K562 (cell line): ENCODE measurements around the gene FA2H. TPM values are rescaled to one million over a fixed set of nuclear protein-coding genes. Genes with fewer than 3 reads are reported as not detected.
A peak's percentile ranks its signal among the peaks of the same experiment; 100 is the strongest.

Experiments
- ATF1 ChIP-seq, 2 experiments: fragments of 450-650 bp in 1 of 2; IDR thresholded peaks; 2 replicates each; pipeline ENCODE4 v1.6.1; 2016; ENCODE audit warnings: missing compliant biosample characterization in 1 of 2, missing genetic modification characterization in 1 of 2
- CBFA2T2 ChIP-seq: fragments of 450-650 bp; conservative IDR thresholded peaks from 2 replicates; pipeline ENCODE4 v1.6.1; 2017; ENCODE audit warnings: mild to moderate bottlenecking
- CBX1 ChIP-seq: sonication (generic); IDR thresholded peaks from 2 replicates; pipeline ENCODE4 v1.6.1; 2016; ENCODE audit warnings: antibody characterized with exemption, low read depth, mild to moderate bottlenecking
- CHD1 ChIP-seq: fragments of 200-600 bp; sonication (generic); IDR thresholded peaks from one replicate; pipeline ENCODE4 v1.6.1; 2012; ENCODE audit warnings: mild to moderate bottlenecking, moderate library complexity, low read length, inconsistent platforms
- HMG20A ChIP-seq: fragments of 450-650 bp; formaldehyde crosslinking; conservative IDR thresholded peaks from 2 replicates; pipeline ENCODE4 v1.4.0; 2020; ENCODE audit warnings: mild to moderate bottlenecking, mixed read lengths
- HMGN3 ChIP-seq: IDR thresholded peaks from 2 replicates; pipeline ENCODE4 v1.6.1; 2011; ENCODE audit warnings: borderline replicate concordance, low read depth, mild to moderate bottlenecking, mixed read lengths, low read length; ENCODE audit not compliant: insufficient read length; ENCODE audit errors: extremely low read depth
- KAT7 ChIP-seq: sonication (generic); formaldehyde crosslinking; IDR thresholded peaks from 2 replicates; pipeline ENCODE4 v1.8.0; 2022; ENCODE audit warnings: missing genetic modification reagents, mild to moderate bottlenecking, borderline replicate concordance
- MAFF ChIP-seq: IDR thresholded peaks from 2 replicates; pipeline ENCODE4 v1.6.1; 2012; ENCODE audit warnings: low read length, improper control_type of control experiment
- MCM7 ChIP-seq, 2 experiments: fragments of 450-650 bp; IDR thresholded peaks; 2 replicates each; pipeline ENCODE4 v1.6.1; 2016 to 2018
- MECOM ChIP-seq: fragments of 250-450 bp; sonication (Bioruptor Pico); IDR thresholded peaks from 2 replicates; pipeline ENCODE4 v1.8.0; 2022; ENCODE audit warnings: inconsistent platforms
- MEIS2 ChIP-seq: fragments of 450-650 bp; IDR thresholded peaks from 2 replicates; pipeline ENCODE4 v1.6.1; 2014; ENCODE audit warnings: mild to moderate bottlenecking; ENCODE audit not compliant: partially characterized antibody
- MIER1 ChIP-seq: fragments of 450-650 bp; IDR thresholded peaks from 2 replicates; pipeline ENCODE4 v1.6.1; 2016; ENCODE audit warnings: antibody characterized with exemption, mild to moderate bottlenecking, low read depth
- NCOA6 ChIP-seq: fragments of 450-650 bp; IDR thresholded peaks from 2 replicates; pipeline ENCODE4 v1.6.1; 2017; ENCODE audit warnings: mild to moderate bottlenecking
- SAFB ChIP-seq: fragments of 200-400 bp; formaldehyde crosslinking; IDR thresholded peaks from 2 replicates; pipeline ENCODE4 v1.6.1; 2017; ENCODE audit warnings: low read depth, low read length, borderline replicate concordance
- SMARCC2 ChIP-seq: fragments of 450-650 bp; IDR thresholded peaks from 2 replicates; pipeline ENCODE4 v1.6.1; 2017; ENCODE audit warnings: antibody characterized with exemption, moderate library complexity, mild to moderate bottlenecking, low read depth
- TOE1 ChIP-seq, 2 experiments: fragments of 450-650 bp in 1 of 2; sonication (generic) in 1 of 2; formaldehyde crosslinking in 1 of 2; IDR thresholded peaks; 2 replicates each; pipeline versions ENCODE4 v1.7.1 to v1.8.0; 2016 to 2022; ENCODE audit warnings: borderline replicate concordance in 2 of 2, mild to moderate bottlenecking in 2 of 2, antibody characterized with exemption in 1 of 2, inconsistent platforms in 1 of 2, low read depth in 1 of 2, missing genetic modification reagents in 1 of 2, moderate library complexity in 1 of 2
- ZNF274 ChIP-seq: IDR thresholded peaks from 2 replicates; pipeline ENCODE4 v1.6.1; 2011; ENCODE audit warnings: low read depth, mild to moderate bottlenecking, low read length, moderate library complexity, borderline replicate concordance
- ZNF311 ChIP-seq: fragments of 250-450 bp; sonication (Bioruptor Pico); IDR thresholded peaks from 2 replicates; pipeline ENCODE4 v1.4.0; 2020; ENCODE audit warnings: mild to moderate bottlenecking, moderate library complexity
- polyA plus RNA-seq, 8 experiments: library from polyadenylated mRNA; depleted of rRNA in 4 of 8; stranded (reverse) in 5 of 8; unstranded in 3 of 8; fragments of >200 nt; fragmentation: Nextera tagmentation in 2 of 8; fragmentation: Illumina TruSeq in 1 of 8; extraction: Ambion mirVana in 2 of 8; extraction: Trizol in 1 of 8; gene quantifications; 2 replicates each; pipeline versions ENCODE4 v1.2.1 to v1.2.3, GENCODE V29; 2011 to 2014; ENCODE audit warnings: inconsistent platforms in 1 of 8, missing spikeins in 1 of 8
- total RNA-seq, 7 experiments: library from RNA; depleted of rRNA in 6 of 7; stranded (reverse); fragments of >200 nt in 6 of 7; fragmentation: Illumina TruSeq in 2 of 7; extraction: Trizol in 2 of 7; gene quantifications; 2 replicates each; pipeline versions ENCODE4 v1.2.1 to v1.2.3, GENCODE V29; 2011 to 2021; ENCODE audit warnings: low replicate concordance in 1 of 7
- TF ChIP-seq, protein P1 (sequence below): fragments of 250-450 bp; sonication (Bioruptor Pico); IDR thresholded peaks from 2 replicates; pipeline ENCODE4 v1.5.1; 2021; ENCODE audit warnings: mild to moderate bottlenecking
- TF ChIP-seq, protein P2 (sequence below), 2 experiments: fragments of 250-450 bp in 1 of 2; fragments of 450-650 bp in 1 of 2; sonication (Bioruptor Pico) in 1 of 2; IDR thresholded peaks; 2 replicates each; pipeline versions ENCODE4 v1.6.1 to v1.8.0; 2016 to 2021; ENCODE audit warnings: mild to moderate bottlenecking in 2 of 2, moderate library complexity in 2 of 2, missing compliant biosample characterization in 1 of 2, missing genetic modification characterization in 1 of 2
- TF ChIP-seq, protein P3 (sequence below): fragments of 250-450 bp; sonication (Bioruptor Pico); IDR thresholded peaks from 2 replicates; pipeline ENCODE4 v1.8.0; 2022; ENCODE audit warnings: inconsistent platforms, mild to moderate bottlenecking, moderate library complexity, borderline replicate concordance
- TF ChIP-seq, protein P4 (sequence below): fragments of 250-450 bp; sonication (Bioruptor Pico); IDR thresholded peaks from 2 replicates; pipeline ENCODE4 v1.5.0; 2021; ENCODE audit warnings: mild to moderate bottlenecking, borderline replicate concordance

The FA2H gene
- total and polyA plus RNA-seq, 9 of the 15 experiments (the other 6 are each of a cell fraction or from before 2014, with no cell fraction given): not detected

DNA sequence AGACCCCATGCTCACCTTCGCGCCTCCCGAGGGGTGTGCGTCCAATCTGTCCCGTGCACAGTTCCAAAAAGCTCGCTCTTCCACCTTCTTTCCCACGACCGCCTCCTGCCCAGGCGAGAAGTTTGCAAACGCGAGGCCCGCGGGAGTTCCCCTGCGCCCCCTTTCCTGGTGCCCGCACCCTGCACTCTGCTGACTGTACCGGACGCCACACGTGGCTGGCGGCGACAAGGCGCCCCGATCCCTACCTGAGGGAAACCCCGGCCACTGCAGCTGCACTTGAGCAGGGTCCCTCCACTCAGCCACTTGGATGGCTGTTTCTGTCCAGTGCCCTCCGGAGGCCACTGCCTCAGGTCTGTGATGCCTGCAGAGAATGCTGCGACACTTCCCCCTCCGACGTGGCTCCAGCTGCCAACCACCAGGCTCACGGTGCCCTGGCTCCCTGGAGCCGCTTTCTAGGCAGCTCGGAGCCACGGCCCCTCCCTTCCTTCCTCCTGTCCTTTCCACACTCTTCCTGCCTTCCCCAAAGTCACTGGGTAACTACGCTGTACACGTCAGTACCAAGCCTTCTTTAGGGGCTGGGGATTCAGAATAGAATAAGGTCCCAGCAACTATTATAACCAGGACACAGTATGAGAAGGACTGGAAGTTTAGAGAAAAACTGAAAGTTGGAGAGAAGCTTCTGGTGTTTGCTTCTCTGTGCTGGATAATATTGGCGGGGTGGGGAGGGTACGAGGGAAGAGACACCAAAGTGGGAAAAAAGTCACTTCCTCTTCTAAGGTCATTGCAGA lies 74.0 kb downstream of the FA2H start, which contains the start of gene MLKL (continued):
- TF ChIP-seq, protein P1, sequence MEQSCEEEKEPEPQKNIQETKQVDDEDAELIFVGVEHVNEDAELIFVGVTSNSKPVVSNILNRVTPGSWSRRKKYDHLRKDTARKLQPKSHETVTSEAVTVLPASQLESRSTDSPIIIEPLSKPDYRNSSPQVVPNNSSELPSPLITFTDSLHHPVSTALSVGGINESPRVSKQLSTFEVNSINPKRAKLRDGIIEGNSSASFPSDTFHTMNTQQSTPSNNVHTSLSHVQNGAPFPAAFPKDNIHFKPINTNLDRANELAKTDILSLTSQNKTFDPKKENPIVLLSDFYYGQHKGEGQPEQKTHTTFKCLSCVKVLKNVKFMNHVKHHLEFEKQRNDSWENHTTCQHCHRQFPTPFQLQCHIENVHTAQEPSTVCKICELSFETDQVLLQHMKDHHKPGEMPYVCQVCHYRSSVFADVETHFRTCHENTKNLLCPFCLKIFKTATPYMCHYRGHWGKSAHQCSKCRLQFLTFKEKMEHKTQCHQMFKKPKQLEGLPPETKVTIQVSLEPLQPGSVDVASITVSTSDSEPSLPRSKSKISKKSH: no peak
- no peak for TF ChIP-seq MIER1
- no peak for TF ChIP-seq CBX1
- TF ChIP-seq MECOM (CRISPR knock-in tag): no peak
- no peak for TF ChIP-seq SAFB
- TF ChIP-seq NCOA6: no peak
- TF ChIP-seq MEIS2: no peak
- TF ChIP-seq ZNF311: no peak
- TF ChIP-seq, protein P2, sequence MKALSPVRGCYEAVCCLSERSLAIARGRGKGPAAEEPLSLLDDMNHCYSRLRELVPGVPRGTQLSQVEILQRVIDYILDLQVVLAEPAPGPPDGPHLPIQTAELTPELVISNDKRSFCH (CRISPR knock-in tag; IDR thresholded peaks at IDR 0.05): no peak
- TF ChIP-seq, protein P2 (tag; IDR thresholded peaks at IDR 0.05): peak; percentile 40; the same call in 1 of the 2 replicates
- TF ChIP-seq, protein P3, sequence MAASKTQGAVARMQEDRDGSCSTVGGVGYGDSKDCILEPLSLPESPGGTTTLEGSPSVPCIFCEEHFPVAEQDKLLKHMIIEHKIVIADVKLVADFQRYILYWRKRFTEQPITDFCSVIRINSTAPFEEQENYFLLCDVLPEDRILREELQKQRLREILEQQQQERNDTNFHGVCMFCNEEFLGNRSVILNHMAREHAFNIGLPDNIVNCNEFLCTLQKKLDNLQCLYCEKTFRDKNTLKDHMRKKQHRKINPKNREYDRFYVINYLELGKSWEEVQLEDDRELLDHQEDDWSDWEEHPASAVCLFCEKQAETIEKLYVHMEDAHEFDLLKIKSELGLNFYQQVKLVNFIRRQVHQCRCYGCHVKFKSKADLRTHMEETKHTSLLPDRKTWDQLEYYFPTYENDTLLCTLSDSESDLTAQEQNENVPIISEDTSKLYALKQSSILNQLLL (CRISPR knock-in tag): no peak
- TF ChIP-seq MCM7 (IDR thresholded peaks at IDR 0.05): no peak
- TF ChIP-seq, protein P4, sequence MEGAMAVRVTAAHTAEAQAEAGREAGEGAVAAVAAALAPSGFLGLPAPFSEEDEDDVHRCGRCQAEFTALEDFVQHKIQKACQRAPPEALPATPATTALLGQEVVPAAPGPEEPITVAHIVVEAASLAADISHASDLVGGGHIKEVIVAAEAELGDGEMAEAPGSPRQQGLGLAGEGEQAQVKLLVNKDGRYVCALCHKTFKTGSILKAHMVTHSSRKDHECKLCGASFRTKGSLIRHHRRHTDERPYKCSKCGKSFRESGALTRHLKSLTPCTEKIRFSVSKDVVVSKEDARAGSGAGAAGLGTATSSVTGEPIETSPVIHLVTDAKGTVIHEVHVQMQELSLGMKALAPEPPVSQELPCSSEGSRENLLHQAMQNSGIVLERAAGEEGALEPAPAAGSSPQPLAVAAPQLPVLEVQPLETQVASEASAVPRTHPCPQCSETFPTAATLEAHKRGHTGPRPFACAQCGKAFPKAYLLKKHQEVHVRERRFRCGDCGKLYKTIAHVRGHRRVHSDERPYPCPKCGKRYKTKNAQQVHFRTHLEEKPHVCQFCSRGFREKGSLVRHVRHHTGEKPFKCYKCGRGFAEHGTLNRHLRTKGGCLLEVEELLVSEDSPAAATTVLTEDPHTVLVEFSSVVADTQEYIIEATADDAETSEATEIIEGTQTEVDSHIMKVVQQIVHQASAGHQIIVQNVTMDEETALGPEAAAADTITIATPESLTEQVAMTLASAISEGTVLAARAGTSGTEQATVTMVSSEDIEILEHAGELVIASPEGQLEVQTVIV (CRISPR knock-in tag): no peak
- no peak for TF ChIP-seq CHD1
- TF ChIP-seq HMG20A (CRISPR knock-in tag): no peak
- TF ChIP-seq KAT7 (CRISPR knock-in tag): no peak
- no peak for TF ChIP-seq ATF1 (CRISPR knock-in tag; IDR thresholded peaks at IDR 0.05)
- peak; percentile 61 for TF ChIP-seq ATF1 (tag; IDR thresholded peaks at IDR 0.05)
- no peak for TF ChIP-seq CBFA2T2
- no peak for TF ChIP-seq TOE1 (IDR thresholded peaks at IDR 0.05; ENCODE audit: borderline replicate concordance)
- TF ChIP-seq TOE1 (CRISPR knock-in tag; IDR thresholded peaks at IDR 0.05; ENCODE audit: borderline replicate concordance, low read depth): no peak
- TF ChIP-seq ZNF274: no peak
- TF ChIP-seq HMGN3: peak; percentile 24
- TF ChIP-seq SMARCC2: no peak
- TF ChIP-seq MAFF: no peak
